Keratinocyte (primary cell): Measurements from ENCODE around the gene BOLA3.

Experiments used
- CTCF ChIP-seq, 3 experiments: IDR thresholded peaks in 1 of 3; conservative IDR thresholded peaks in 1 of 3; optimal IDR thresholded peaks in 1 of 3; 2 replicates in 2 of 3; 3 replicates in 1 of 3; pipeline versions ENCODE3 to v1.5.1; 2011; ENCODE audit warnings: low read length in 3 of 3, mild to moderate bottlenecking in 3 of 3, moderate library complexity in 2 of 3, control low read depth in 1 of 3, inconsistent platforms in 1 of 3; ENCODE audit not compliant: insufficient read depth in 2 of 3; ENCODE audit errors: extremely low read depth in 1 of 3
- EZH2 ChIP-seq: IDR thresholded peaks from one replicate; pipeline ENCODE4 v1.6.1; 2012; ENCODE audit warnings: inconsistent platforms, mild to moderate bottlenecking, low read length, moderate library complexity

DNA sequence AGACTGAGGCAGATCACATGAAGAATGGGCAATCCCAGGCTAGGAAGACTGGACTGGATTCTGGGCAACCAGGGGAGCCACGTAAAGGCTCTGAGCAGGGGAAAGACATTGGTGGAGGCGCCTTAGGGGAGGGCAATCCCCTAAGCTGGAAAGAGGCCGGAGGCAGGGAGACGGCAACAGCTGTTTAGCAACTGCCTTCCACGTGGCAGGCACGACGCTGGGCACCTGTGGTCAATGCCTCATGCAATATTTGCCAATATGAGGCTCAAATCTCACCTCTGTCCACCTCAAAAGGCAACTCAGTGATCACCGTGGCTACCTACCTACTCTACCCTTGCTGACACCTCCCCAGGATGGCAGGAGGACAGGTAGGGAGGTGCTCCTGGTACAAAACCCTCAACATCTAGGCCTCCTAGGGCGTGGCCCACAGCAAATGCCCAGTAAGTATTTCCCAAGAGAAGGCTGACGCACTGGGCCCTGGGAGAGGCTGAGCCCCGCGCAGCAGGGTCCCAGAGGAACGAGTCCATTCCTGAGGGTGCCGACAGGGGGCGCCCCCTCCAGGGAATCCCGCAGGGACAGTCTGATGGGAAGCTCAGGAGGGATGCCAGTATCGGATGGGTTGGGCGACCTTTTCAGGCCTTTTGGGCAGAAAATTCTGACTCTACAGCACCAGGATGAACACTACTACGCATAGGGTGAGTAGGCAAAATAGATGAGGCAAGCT is 8.9 kb downstream of the BOLA3 start:
- TF ChIP-seq CTCF (optimal IDR thresholded peaks at IDR 0.05 in 1 of 3, IDR thresholded peaks at IDR 0.05 in 1 of 3, conservative IDR thresholded peaks at IDR 0.05 in 1 of 3; ENCODE audit: extremely low read depth in 1 of 3, insufficient read depth in 2 of 3, low read length in 3 of 3) (peak in 1 of 3 experiments; percentile 39), EZH2 (no peak)
